Measurements from ENCODE around the gene STXBP1.

GRCh38 chr9:127599550-127599891 lies 12.6 kb upstream of the STXBP1 start:
- TF ChIP-seq POLR2A (IDR thresholded peaks at IDR 0.05) (no peak), CTCF (IDR thresholded peaks at IDR 0.05) (no peak), EP300 (IDR thresholded peaks at IDR 0.05) (no peak), POLR2AphosphoS5 (IDR thresholded peaks at IDR 0.05) (no peak)
